ENCODE results near the gene ERC2.

DNA sequence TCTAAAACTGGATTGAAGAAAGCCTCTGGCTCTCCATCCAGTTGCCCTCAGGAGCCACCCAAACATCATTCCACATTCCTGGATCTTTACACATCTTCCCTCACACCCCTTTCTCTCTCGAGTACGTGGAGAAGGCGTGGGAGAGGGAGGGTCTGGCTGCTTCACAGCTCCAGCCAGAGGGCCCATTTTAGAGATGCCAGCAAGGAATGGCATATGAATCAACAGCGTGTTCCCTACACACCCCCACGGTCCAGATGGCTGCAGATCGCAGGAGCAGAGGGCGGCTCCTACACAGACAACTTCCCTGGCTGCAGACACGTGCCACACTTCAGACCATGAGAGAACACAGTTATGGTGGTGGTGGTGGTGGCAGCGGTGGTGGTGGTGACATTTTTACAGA, 280.1 kb downstream of the ERC2 start:
- TF ChIP-seq, protein P1, sequence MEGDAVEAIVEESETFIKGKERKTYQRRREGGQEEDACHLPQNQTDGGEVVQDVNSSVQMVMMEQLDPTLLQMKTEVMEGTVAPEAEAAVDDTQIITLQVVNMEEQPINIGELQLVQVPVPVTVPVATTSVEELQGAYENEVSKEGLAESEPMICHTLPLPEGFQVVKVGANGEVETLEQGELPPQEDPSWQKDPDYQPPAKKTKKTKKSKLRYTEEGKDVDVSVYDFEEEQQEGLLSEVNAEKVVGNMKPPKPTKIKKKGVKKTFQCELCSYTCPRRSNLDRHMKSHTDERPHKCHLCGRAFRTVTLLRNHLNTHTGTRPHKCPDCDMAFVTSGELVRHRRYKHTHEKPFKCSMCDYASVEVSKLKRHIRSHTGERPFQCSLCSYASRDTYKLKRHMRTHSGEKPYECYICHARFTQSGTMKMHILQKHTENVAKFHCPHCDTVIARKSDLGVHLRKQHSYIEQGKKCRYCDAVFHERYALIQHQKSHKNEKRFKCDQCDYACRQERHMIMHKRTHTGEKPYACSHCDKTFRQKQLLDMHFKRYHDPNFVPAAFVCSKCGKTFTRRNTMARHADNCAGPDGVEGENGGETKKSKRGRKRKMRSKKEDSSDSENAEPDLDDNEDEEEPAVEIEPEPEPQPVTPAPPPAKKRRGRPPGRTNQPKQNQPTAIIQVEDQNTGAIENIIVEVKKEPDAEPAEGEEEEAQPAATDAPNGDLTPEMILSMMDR (conservative IDR thresholded peaks at IDR 0.05; ENCODE audit: low read depth, low read length) = no peak
- TF ChIP-seq EZH2 (IDR thresholded peaks at IDR 0.05; ENCODE audit: borderline replicate concordance, low read depth, low read length, poor library complexity, severe bottlenecking) = no peak

Measured in A673 (cell line).